Activated CD4-positive, alpha-beta T cell treated with anti-CD3 and anti-CD28 coated beads, Interleukin-2, amount 50 U/mL, for 24 hours (primary cell): ENCODE measurements around the gene ATG7.

Experiments
- DNase-seq, 2 donors: peaks; one replicate each; pipeline ENCODE4 v3.0.0-alpha.2; 2020; ENCODE audit warnings: low read depth in 1 of 2, low spot score in 1 of 2

Gene ATG7

GRCh38 chr3:11605398-11605797 lies 333.2 kb downstream of the ATG7 start:
- DNase-seq, result no peak

DNA sequence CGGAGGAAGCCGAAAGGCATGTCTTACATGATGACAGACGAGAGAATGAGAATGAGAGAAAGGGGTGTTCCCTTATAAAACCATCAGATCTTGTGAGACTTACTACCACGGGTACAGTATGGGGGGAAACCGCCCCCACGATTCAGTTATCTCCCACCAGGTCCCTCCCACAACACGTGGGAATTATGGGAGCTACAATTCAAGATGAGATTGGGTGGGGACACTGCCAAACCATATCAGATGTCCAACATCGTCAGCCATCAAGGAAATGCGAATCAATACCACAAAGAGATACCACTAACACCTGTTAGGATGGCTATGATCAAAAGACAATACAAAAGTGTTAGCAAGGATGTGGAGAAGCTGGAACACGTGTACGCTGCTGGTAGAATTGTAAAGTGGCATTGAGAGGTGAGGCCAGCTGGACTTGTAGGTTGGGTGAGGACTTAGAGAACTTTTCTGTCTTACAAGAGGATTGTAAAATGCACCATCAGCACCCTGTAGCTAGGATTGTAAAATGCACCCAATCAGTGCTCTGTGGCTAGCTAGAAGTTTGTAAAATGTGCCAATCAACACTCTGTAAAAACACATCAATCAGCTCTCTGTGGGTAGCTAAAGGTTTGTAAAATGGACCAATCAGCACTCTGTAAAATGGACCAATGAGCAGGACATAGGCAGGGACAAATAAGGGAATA lies 334.0 kb downstream of the ATG7 start:
- DNase-seq, result no peak

DNA sequence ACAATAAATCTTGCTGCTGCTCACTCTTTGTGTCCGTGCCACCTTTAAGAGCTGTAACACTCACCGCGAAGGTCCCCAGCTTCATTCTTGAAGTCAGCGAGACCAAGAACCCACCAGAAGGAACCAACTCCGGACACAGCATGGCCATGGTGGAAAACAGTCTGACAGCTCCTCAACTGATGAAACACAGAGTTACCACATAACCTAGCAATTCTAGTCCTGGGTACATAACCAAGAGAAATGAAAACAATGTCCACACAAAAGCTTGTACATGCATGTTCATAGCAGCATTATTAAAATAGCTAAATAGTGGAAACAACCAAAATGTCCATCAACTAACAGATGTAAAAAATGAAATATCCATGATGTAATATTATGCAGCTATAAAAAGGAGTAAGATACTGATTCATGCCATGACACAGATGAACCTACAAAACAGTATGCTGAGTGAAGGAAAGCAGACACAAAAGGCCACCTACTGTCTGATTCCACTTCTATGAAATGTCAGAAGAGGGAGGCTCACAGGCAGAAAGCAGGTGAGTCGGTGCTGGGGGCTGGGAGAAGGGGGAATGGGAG lies 334.8 kb downstream of the ATG7 start:
- no peak for DNase-seq
